Astrocyte of the spinal cord (primary cell): Measurements from ENCODE around the gene GLIS1.

ENCODE experiments used
- DNase-seq: peaks from one replicate; pipeline ENCODE4 v3.0.0; 2011; ENCODE audit warnings: low read depth, low spot score
- H3K4me3 ChIP-seq: 2 replicates; pipeline ENCODE4 v1.5.1; 2011; ENCODE audit warnings: low read depth, mild to moderate bottlenecking, low read length, moderate library complexity
- in situ Hi-C: cut with HindIII; loops from 2 replicates; pipeline ENCODE4 v1.10.0; 2017; ENCODE audit warnings: low sequenced_read_pairs
- TF ChIP-seq, protein P1 (sequence below): IDR thresholded peaks from 2 replicates; pipeline ENCODE4 v1.5.1; 2012; ENCODE audit warnings: low read depth, mild to moderate bottlenecking, low read length, inconsistent platforms

GLIS1 gene

DNA sequence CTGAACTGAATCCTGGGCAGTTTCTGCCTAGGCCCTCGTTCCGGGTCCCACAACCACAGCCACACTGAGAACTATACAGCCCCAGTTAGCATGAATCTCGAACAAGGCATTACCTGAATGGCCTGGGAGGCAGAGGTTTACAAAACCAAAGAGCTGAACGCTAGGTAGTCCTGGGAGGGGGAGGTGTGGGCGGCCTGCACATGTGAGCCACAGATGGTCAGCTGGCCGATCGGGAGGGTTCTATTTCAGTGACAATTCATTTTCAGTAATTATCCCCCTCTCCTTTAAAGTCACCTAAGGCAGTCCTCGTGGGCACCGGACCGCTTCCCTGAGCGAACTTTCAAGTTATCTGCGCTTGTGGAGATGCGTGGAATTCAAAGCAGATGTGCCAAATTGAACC, 111.9 kb downstream of the GLIS1 start:
- no peak for DNase-seq
- in situ Hi-C loops: no loop called here
- TF ChIP-seq, protein P1, sequence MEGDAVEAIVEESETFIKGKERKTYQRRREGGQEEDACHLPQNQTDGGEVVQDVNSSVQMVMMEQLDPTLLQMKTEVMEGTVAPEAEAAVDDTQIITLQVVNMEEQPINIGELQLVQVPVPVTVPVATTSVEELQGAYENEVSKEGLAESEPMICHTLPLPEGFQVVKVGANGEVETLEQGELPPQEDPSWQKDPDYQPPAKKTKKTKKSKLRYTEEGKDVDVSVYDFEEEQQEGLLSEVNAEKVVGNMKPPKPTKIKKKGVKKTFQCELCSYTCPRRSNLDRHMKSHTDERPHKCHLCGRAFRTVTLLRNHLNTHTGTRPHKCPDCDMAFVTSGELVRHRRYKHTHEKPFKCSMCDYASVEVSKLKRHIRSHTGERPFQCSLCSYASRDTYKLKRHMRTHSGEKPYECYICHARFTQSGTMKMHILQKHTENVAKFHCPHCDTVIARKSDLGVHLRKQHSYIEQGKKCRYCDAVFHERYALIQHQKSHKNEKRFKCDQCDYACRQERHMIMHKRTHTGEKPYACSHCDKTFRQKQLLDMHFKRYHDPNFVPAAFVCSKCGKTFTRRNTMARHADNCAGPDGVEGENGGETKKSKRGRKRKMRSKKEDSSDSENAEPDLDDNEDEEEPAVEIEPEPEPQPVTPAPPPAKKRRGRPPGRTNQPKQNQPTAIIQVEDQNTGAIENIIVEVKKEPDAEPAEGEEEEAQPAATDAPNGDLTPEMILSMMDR: no peak
- H3K4me3 ChIP-seq: no peak overlapping the region

DNA sequence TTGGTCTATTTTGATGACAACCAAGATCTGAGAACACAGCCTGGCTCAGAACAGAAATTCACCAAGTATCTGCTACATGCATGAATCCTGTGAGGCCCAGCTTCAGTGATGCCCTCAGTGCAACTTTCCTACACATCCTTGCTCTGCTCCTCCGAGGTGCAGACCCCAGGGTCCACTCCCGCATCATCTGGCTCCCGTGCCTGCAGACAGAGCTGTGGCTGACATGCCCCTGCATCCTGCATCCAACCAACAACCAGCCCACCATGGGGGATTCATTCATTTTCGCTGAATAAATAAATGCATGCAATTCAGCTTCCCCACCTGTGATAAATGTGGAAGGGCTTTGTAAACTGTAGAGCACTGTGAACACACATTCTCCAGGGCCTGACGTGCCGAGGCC, 112.3 kb downstream of the GLIS1 start:
- TF ChIP-seq, protein P1: no peak
- no peak overlapping the region for H3K4me3 ChIP-seq
- DNase-seq: no peak
- in situ Hi-C loops: no loop called here

DNA sequence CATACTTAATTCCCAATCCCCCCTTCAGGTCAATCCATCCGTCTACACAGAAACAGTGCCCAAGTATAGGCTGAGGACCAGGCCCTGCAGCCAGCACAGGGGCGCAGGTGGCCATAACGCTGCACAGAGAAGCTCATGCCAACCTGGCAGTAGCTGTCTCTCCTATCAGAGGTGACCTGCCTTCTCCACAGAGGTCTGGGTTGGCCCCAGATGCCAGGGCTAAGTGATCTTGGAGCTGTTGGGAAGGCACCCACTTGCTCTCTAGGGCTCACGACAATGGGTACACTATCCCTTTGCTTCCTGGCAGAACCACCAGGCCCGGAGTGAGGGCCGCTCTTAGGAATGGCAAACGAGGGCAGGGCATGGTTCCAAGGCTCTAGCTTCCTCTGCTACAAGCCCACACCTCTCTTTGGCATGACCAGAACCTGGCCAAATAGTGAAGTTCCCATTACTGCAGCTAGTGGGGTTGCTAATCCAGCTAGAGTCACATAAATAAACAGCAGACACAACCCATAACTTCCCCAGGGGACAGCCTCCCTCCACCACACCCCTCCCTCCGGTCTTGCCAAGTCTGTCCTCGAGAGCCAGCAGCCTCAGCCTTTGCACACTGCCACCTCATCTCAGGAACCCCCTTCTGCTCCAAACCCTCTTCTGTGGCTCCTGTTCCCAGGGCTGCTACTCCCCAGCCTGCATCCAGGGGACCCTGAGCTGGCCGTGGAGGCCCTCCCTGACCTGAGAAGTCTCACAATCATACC, 113.0 kb downstream of the GLIS1 start:
- no peak for DNase-seq
- TF ChIP-seq, protein P1: no peak
- in situ Hi-C loops: no loop called here
- no peak overlapping the region for H3K4me3 ChIP-seq

DNA sequence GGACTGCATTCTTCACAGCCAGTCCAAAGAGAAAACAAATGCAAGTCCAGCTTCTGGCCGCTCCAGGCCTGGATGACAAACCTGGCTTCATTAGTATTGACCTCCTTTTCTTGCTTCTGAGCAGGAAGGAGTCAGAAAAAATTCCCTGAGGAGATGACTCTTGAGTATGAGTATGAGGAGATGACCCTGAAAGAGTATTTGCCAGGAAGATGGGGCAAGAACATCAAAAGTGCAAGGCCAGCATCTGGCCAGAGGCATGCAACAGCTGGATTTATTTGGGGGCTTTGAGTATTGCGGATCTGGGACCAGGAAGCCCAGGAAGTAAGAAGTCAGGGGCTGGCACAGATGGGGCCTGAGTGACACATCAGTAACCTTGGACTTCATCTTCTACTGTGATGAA, 113.9 kb downstream of the GLIS1 start:
- in situ Hi-C loops: no loop called here
- no peak overlapping the region for H3K4me3 ChIP-seq
- TF ChIP-seq, protein P1: no peak
- DNase-seq: peak; percentile 53

DNA sequence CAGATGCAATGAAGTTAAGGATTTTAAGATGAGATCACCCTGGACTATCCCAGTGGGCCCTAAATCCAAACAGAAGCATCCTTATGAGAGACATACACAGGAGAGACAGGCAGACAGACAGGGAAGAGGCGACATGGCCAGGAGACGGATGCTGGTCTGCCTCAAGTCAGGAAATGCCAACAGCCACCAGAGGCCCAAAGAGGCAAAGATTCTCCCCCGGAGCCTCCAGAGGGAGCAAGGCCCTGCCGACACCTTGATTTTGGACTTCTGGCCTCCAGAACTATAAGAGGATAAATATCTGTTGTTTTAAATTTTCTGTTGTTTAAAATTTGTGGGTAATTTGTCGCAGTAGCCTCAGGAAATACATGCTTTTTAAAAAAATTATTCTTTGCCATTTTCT, 116.4 kb downstream of the GLIS1 start:
- no peak for DNase-seq
- in situ Hi-C loops: no loop called here

DNA sequence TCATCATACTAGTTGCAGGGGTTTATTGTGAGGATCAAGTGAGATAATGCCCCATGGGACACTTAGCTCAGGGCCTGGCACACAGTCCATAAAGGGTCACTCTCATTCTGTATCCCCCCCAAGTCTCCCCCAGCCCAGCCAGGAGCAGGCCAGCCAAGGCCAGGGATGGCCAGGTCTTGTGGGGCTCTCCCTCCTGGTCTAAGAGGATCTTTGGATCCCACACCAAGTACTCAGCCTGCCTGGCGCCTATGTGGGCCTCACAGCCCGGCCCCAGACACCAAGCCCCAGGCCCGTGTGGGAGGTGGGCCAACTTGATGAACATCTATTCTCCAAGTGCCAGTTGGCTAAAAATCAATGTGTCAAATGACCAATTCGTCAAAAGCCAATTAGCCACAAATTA, 117.8 kb downstream of the GLIS1 start:
- DNase-seq: no peak
- in situ Hi-C loops: no loop called here
- H3K4me3 ChIP-seq: no peak overlapping the region
- TF ChIP-seq, protein P1: no peak

More for the DNA sequence above, 116.4 kb downstream of the GLIS1 start:
- no peak overlapping the region for H3K4me3 ChIP-seq
- TF ChIP-seq, protein P1: no peak
